ENCODE data around the gene TCF3.
A peak's percentile ranks its signal among the peaks of the same experiment; 100 is the strongest.

TCF3 gene

GRCh38 chr19:1580957-1581356 is 71.5 kb downstream of the TCF3 start:
- DNase-seq (ENCODE audit: low read depth) = no peak

GRCh38 chr19:1580382-1580781 is 72.0 kb downstream of the TCF3 start:
- no peak for DNase-seq (ENCODE audit: low read depth)

GRCh38 chr19:1579222-1579621 is 73.2 kb downstream of the TCF3 start:
- no peak for DNase-seq (ENCODE audit: low read depth)

GRCh38 chr19:1577929-1578618 is 74.3 kb downstream of the TCF3 start:
- DNase-seq (ENCODE audit: low read depth) = no peak

GRCh38 chr19:1577090-1577928 is 75.1 kb downstream of the TCF3 start:
- DNase-seq (ENCODE audit: low read depth) = no peak

- DNase-seq (ENCODE audit: low read depth) = no peak
Observed at GRCh38 chr19:1576242-1577089, 75.9 kb downstream of the TCF3 start.

- DNase-seq (ENCODE audit: low read depth) = no peak
Observed at GRCh38 chr19:1575323-1576241, 76.8 kb downstream of the TCF3 start.

GRCh38 chr19:1574354-1575136 is 77.9 kb downstream of the TCF3 start:
- DNase-seq (ENCODE audit: low read depth) = no peak

- no peak for DNase-seq (ENCODE audit: low read depth)
Observed at GRCh38 chr19:1572795-1573194, 79.6 kb downstream of the TCF3 start.

- no peak for DNase-seq (ENCODE audit: low read depth)
Observed at GRCh38 chr19:1571358-1571757, 81.1 kb downstream of the TCF3 start.

GRCh38 chr19:1570836-1571235 is 81.6 kb downstream of the TCF3 start:
- no peak for DNase-seq (ENCODE audit: low read depth)

GRCh38 chr19:1569997-1570396 is 82.4 kb downstream of the TCF3 start:
- DNase-seq (ENCODE audit: low read depth) = no peak

GRCh38 chr19:1568320-1569019 is 83.9 kb downstream of the TCF3 start, which contains the start of gene MEX3D:
TSS of gene MEX3D (minus strand) at chr19:1568325. CDS start at chr19:1568058, 267 bp downstream.
- DNase-seq (ENCODE audit: low read depth) = peak; percentile 65

- DNase-seq (ENCODE audit: low read depth) = no peak
Observed at GRCh38 chr19:1567848-1568227, 84.6 kb downstream of the TCF3 start.

GRCh38 chr19:1567116-1567847 is 85.1 kb downstream of the TCF3 start:
- DNase-seq (ENCODE audit: low read depth) = no peak

- no peak for DNase-seq (ENCODE audit: low read depth)
Observed at GRCh38 chr19:1566392-1567115, 85.9 kb downstream of the TCF3 start.

- DNase-seq (ENCODE audit: low read depth) = no peak
Observed at GRCh38 chr19:1563251-1563650, 89.2 kb downstream of the TCF3 start.

- no peak for DNase-seq (ENCODE audit: low read depth)
Observed at GRCh38 chr19:1561236-1561842, 91.1 kb downstream of the TCF3 start.
